GM12875 (cell line): ENCODE measurements around the gene OR51B4.

Experiments used
- H3K4me3 ChIP-seq: one replicate; pipeline ENCODE4 v1.5.1; 2011; ENCODE audit warnings: low read depth, low read length, control low read depth
- CTCF ChIP-seq: IDR thresholded peaks from 2 replicates; pipeline ENCODE4 v1.5.1; 2011; ENCODE audit warnings: low read depth, mild to moderate bottlenecking, control low read depth, inconsistent platforms, low read length, moderate library complexity, borderline replicate concordance; ENCODE audit not compliant: insufficient read depth

The OR51B4 gene

DNA sequence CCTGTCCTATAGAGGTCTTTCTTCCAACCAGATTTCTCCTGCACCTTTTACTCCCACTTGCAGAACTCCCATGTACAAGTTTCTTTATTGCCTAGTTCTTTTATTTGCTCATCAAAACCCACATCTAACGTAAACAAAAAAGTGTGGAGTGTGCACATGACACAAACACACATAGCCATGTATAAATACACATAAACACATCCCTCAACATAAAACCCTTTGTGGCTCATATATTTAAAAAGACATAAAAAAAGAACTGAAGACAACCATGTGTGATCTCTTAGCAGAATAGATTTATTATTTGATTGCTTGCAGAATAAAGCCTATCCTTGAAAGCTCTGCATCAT lies 48.9 kb downstream of the OR51B4 start:
- H3K4me3 ChIP-seq: no peak overlapping the region

DNA sequence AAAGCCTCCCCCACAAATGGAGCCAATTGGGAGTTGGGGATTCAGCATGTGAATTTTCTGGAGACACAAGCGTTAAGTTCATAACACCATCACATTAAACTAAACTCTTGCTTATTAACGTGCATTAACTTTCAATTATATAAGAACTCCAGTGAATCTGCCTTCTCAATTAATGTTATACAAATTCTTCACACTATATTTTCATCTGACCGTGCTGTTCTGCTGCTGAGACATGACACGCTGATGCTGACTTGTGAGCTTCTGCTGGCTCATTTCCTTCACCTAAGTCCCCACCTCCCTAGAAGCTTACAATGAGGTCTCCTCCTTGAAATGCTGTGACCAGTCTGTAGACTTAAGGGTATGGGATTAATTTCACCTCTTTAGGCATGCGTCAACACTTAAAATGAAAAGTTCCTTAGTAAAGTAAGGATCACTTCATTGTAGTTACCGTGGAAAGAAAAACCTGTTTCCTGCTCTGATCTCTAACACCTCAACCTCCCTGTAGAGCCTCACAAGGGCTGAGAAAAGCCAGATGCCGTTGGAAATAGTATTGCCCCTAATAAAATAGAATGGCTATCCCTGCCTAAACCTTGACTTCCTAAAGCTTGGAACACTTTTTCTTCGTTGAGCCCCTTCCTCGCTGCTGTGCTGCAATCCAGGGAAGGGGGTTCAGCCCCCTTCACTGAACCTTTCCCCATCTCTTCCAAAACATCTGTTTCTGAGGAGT lies 49.4 kb downstream of the OR51B4 start:
- TF ChIP-seq CTCF: no peak
- no peak overlapping the region for H3K4me3 ChIP-seq

More for the DNA sequence above, 48.9 kb downstream of the OR51B4 start:
- no peak for TF ChIP-seq CTCF

DNA sequence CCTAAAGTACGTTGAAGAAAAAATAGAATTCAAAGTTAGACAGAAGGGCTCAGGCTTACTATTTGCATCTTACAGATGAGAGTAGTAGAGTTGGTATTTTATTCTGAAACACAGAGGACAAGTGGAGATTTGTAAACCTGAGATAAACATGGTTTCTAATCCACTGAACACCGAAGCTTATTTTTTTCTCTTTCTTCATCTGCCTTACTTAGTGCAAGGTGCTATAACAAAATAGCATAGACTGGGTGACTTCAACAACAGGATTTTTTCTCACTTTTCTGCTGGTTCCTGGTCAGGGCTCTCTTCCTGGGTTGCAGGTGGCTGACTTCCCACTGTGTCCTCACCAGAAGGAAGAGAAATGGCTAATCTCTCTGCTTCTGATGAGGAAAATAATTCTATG lies 50.0 kb downstream of the OR51B4 start:
- no peak for TF ChIP-seq CTCF
- no peak overlapping the region for H3K4me3 ChIP-seq
